HG03439 (cell line): ENCODE measurements around the gene ZNF560.

Source experiments
- ATAC-seq: cut with Tn5 transposase; IDR thresholded peaks from one replicate; pipeline ENCODE4 v1.9.1; 2021; ENCODE audit warnings: mild to moderate bottlenecking, moderate library complexity; ENCODE audit not compliant: unreplicated experiment

ZNF560 gene

DNA sequence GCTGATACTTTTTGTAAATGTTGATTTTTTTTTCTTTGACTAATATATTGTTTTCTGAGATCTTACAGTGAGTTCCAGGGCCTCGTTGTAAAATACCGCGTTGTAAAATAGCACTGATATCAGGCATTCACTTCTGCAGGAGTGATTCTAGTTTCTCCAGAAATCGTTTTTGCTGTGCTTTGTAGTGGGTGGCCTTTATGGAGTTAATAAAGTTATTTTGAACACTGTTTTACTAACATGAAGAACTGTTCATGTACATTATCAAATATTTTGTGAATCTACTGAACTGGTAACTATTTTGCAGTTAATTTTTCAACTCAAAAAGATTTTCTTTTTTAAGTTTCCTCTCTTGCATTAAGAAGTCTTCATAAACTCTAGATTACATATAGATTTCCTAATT, 62.1 kb downstream of the ZNF560 start:
- ATAC-seq, result no peak

- peak; percentile 81 for ATAC-seq
Measured at GRCh38 chr19:9435279-9436268, 62.8 kb downstream of the ZNF560 start, which contains the start of gene ZNF266. TSS of gene ZNF266 (minus strand) at chr19:9435573. CDS start at chr19:9420089, 15,484 bp downstream.

DNA sequence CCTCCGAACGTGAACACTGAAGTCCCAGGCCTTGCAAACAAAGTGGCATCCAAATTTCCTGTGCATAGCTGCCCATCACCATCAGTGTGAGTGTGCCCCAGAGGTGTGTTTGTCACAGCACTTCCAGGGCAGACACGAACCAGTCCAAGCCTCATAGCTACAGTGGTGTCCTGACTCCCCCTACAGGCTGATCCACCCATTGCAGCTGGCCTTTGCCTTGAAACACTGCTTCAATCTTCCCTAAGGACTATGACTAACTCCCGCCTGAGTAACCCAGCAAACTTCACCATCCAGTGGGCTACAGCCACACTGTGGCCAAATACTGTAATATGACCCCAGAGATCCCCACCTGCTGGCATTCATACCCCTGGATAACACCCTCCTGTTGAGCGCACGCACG, 66.9 kb downstream of the ZNF560 start:
- no peak for ATAC-seq

DNA sequence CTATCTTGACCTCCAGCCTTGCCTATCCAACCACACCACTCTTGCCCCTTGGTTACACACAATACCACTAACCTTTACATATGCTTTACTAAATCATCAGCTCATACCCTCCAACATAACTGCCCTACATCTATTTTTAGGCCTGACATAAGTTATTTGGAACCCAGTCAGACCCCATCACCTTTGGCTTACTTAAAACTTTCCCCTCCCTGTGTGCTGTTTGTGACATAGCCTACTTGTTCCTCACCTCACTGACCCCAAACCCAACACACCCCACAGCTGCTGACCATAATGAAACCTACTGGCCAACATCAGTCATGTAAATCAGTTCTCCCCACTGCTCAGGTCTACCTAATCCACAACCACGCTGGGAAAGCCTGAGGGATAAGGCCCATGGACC, 68.0 kb downstream of the ZNF560 start:
- no peak for ATAC-seq

GRCh38 chr19:9427941-9428340, 70.5 kb downstream of the ZNF560 start:
- ATAC-seq, result no peak
